GM12878 (cell line): ENCODE results near the gene HRC.

Experiments used
- BRCA1 ChIP-seq: IDR thresholded peaks from 2 replicates; pipeline ENCODE4 v1.6.1; 2011; ENCODE audit warnings: low read depth, low read length, improper control_type of control experiment
- NFYB ChIP-seq: IDR thresholded peaks from 2 replicates; pipeline ENCODE4 v1.6.1; 2011; ENCODE audit warnings: low read depth, mild to moderate bottlenecking, low read length, improper control_type of control experiment, moderate library complexity; ENCODE audit not compliant: insufficient read depth
- POLR2A ChIP-seq: IDR thresholded peaks from 2 replicates; pipeline ENCODE4 v1.6.1; 2011; ENCODE audit warnings: low read depth, mild to moderate bottlenecking, low read length
- TF ChIP-seq, protein P1 (sequence below), 3 experiments: IDR thresholded peaks in 2 of 3; conservative IDR thresholded peaks in 1 of 3; 2 replicates each; pipeline ENCODE4 v1.5.1; 2011; ENCODE audit warnings: low read depth in 3 of 3, low read length in 3 of 3, mild to moderate bottlenecking in 3 of 3, control low read depth in 2 of 3, moderate library complexity in 2 of 3, inconsistent platforms in 1 of 3, mixed read lengths in 1 of 3; ENCODE audit not compliant: control insufficient read depth in 2 of 3, insufficient read depth in 1 of 3; ENCODE audit errors: extremely low read depth in 1 of 3
- TF ChIP-seq, protein P2 (sequence below): fragments of 450-650 bp; IDR thresholded peaks from 2 replicates; pipeline ENCODE4 v1.6.1; 2018; ENCODE audit warnings: mild to moderate bottlenecking, low read depth, moderate library complexity; ENCODE audit not compliant: partially characterized antibody
- TF ChIP-seq, protein P3 (sequence below): IDR thresholded peaks from 2 replicates; pipeline ENCODE4 v1.6.1; 2012; ENCODE audit warnings: low read depth, low read length, improper control_type of control experiment

DNA sequence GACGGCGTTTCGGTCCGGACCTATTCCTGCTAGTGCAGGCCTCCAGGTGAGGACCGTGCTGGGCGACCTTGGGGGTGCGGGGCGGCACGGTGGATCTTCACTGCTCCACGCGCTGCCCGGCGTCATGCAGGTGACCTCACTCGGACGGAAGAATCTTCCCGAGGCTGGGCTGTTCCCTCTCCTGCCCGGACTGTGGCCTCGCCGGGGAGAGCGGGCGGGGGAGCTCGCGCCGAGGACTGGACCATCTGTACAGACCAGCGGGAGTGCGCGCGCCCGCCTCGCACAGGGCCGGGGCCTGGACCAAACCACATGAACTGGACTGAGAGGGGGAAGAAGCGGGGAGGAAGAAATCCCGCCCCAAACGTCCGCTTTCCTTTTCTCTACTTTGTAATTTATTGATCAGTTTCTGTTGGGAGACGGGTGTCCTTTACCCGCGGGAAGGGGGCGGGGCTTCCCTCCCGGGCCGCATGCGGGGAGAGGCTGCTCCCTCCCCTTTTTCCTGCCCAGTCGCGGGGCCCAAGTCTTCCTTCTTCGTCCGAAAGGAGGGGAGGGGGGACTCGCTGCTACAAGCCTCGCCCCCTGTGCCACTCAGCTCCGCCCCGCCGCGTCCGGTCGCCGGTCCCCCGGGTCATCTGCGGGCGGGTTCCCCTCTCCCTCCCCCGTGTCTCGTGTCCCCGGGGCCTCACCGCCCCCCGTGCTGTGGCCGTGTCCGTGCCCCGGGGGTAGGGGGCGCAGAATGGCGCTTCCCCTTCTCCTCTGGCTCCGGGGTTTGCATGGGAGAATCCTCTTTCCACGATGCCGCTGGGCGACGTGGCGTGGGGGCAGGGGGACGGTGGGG lies 4.9 kb downstream of the HRC start:
- TF ChIP-seq, protein P1, sequence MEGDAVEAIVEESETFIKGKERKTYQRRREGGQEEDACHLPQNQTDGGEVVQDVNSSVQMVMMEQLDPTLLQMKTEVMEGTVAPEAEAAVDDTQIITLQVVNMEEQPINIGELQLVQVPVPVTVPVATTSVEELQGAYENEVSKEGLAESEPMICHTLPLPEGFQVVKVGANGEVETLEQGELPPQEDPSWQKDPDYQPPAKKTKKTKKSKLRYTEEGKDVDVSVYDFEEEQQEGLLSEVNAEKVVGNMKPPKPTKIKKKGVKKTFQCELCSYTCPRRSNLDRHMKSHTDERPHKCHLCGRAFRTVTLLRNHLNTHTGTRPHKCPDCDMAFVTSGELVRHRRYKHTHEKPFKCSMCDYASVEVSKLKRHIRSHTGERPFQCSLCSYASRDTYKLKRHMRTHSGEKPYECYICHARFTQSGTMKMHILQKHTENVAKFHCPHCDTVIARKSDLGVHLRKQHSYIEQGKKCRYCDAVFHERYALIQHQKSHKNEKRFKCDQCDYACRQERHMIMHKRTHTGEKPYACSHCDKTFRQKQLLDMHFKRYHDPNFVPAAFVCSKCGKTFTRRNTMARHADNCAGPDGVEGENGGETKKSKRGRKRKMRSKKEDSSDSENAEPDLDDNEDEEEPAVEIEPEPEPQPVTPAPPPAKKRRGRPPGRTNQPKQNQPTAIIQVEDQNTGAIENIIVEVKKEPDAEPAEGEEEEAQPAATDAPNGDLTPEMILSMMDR (IDR thresholded peaks at IDR 0.05 in 2 of 3, conservative IDR thresholded peaks at IDR 0.05 in 1 of 3; ENCODE audit: control insufficient read depth in 2 of 3, extremely low read depth in 1 of 3, insufficient read depth in 1 of 3, low read depth in 3 of 3, low read length in 3 of 3): no peak
- TF ChIP-seq NFYB (no peak), BRCA1 (no peak), POLR2A (no peak)
- TF ChIP-seq, protein P2, sequence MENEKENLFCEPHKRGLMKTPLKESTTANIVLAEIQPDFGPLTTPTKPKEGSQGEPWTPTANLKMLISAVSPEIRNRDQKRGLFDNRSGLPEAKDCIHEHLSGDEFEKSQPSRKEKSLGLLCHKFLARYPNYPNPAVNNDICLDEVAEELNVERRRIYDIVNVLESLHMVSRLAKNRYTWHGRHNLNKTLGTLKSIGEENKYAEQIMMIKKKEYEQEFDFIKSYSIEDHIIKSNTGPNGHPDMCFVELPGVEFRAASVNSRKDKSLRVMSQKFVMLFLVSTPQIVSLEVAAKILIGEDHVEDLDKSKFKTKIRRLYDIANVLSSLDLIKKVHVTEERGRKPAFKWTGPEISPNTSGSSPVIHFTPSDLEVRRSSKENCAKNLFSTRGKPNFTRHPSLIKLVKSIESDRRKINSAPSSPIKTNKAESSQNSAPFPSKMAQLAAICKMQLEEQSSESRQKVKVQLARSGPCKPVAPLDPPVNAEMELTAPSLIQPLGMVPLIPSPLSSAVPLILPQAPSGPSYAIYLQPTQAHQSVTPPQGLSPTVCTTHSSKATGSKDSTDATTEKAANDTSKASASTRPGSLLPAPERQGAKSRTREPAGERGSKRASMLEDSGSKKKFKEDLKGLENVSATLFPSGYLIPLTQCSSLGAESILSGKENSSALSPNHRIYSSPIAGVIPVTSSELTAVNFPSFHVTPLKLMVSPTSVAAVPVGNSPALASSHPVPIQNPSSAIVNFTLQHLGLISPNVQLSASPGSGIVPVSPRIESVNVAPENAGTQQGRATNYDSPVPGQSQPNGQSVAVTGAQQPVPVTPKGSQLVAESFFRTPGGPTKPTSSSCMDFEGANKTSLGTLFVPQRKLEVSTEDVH: no peak
- TF ChIP-seq, protein P3, sequence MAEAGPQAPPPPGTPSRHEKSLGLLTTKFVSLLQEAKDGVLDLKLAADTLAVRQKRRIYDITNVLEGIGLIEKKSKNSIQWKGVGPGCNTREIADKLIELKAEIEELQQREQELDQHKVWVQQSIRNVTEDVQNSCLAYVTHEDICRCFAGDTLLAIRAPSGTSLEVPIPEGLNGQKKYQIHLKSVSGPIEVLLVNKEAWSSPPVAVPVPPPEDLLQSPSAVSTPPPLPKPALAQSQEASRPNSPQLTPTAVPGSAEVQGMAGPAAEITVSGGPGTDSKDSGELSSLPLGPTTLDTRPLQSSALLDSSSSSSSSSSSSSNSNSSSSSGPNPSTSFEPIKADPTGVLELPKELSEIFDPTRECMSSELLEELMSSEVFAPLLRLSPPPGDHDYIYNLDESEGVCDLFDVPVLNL: no peak
